ENCODE measurements around the gene COG4.

GRCh38 chr16:70565053-70565452 lies 41.7 kb upstream of the COG4 start:
- TF ChIP-seq CTCF (IDR thresholded peaks at IDR 0.05), result no peak
- TF ChIP-seq POLR2A (IDR thresholded peaks at IDR 0.05), result no peak

All from body of pancreas (tissue), 4 donors.